SK-N-SH (cell line): ENCODE data around the gene MBNL1. TPM values are rescaled to one million over a fixed set of nuclear protein-coding genes. Genes with fewer than 3 reads are reported as not detected.

Experiments
- CHD2 ChIP-seq: fragments of 150-350 bp; IDR thresholded peaks from 2 replicates; pipeline ENCODE4 v1.6.1; 2018; ENCODE audit warnings: low read length; ENCODE audit not compliant: partially characterized antibody
- EZH2phosphoT487 ChIP-seq: fragments of 200-600 bp; sonication (generic); IDR thresholded peaks from 2 replicates; pipeline ENCODE4 v1.6.1; 2017; ENCODE audit warnings: low read depth, mixed run types, mild to moderate bottlenecking, antibody characterized with exemption, moderate library complexity, borderline replicate concordance
- FOSL2 ChIP-seq: IDR thresholded peaks from 2 replicates; pipeline ENCODE4 v1.4.0; 2012; ENCODE audit warnings: low read depth, mild to moderate bottlenecking, moderate library complexity, borderline replicate concordance
- GABPA ChIP-seq: IDR thresholded peaks from 2 replicates; pipeline ENCODE4 v1.4.0; 2012; ENCODE audit warnings: low read depth, mild to moderate bottlenecking
- GATA2 ChIP-seq: sonication (generic); formaldehyde crosslinking; IDR thresholded peaks from 2 replicates; pipeline ENCODE4 v1.5.0; 2020; ENCODE audit warnings: mild to moderate bottlenecking, missing genetic modification reagents
- JUND ChIP-seq: IDR thresholded peaks from 2 replicates; pipeline ENCODE4 v1.4.0; 2012
- MEF2A ChIP-seq: IDR thresholded peaks from 2 replicates; pipeline ENCODE4 v1.4.0; 2012; ENCODE audit warnings: low read depth, borderline replicate concordance
- NFIC ChIP-seq: IDR thresholded peaks from 2 replicates; pipeline ENCODE4 v1.4.0; 2012; ENCODE audit warnings: borderline replicate concordance
- RAD21 ChIP-seq: IDR thresholded peaks from 2 replicates; pipeline ENCODE4 v1.6.1; 2012; ENCODE audit warnings: mild to moderate bottlenecking, low read length
- RCOR1 ChIP-seq: fragments of 150-350 bp; IDR thresholded peaks from 2 replicates; pipeline ENCODE4 v1.6.1; 2017; ENCODE audit warnings: antibody characterized with exemption, low read length
- SIN3A ChIP-seq: IDR thresholded peaks from 2 replicates; pipeline ENCODE4 v1.6.1; 2012; ENCODE audit warnings: low read depth, mild to moderate bottlenecking, low read length, moderate library complexity, borderline replicate concordance
- TAF1 ChIP-seq: IDR thresholded peaks from 2 replicates; pipeline ENCODE4 v1.6.1; 2012; ENCODE audit warnings: low read depth, mild to moderate bottlenecking, low read length, moderate library complexity, borderline replicate concordance
- TCF12 ChIP-seq: IDR thresholded peaks from 2 replicates; pipeline ENCODE4 v1.4.0; 2012
- TEAD4 ChIP-seq: IDR thresholded peaks from 2 replicates; pipeline ENCODE4 v1.4.0; 2012; ENCODE audit warnings: mild to moderate bottlenecking, borderline replicate concordance; ENCODE audit not compliant: insufficient read depth
- YY1 ChIP-seq: IDR thresholded peaks from 2 replicates; pipeline ENCODE4 v1.4.0; 2012; ENCODE audit warnings: low read depth, mild to moderate bottlenecking
- polyA plus RNA-seq, 3 experiments: library from polyadenylated mRNA; depleted of rRNA; stranded (reverse); fragments of >200 nt; gene quantifications; 2 replicates each; pipeline ENCODE4 v1.2.3, GENCODE V29; 2012
- TF ChIP-seq, protein P1 (sequence below): IDR thresholded peaks from 2 replicates; pipeline ENCODE4 v1.6.1; 2012; ENCODE audit warnings: mild to moderate bottlenecking, low read depth, low read length, moderate library complexity
- TF ChIP-seq, protein P2 (sequence below): fragments of 150-350 bp; IDR thresholded peaks from 2 replicates; pipeline ENCODE4 v1.6.1; 2016; ENCODE audit warnings: mild to moderate bottlenecking, low read depth, low read length
- TF ChIP-seq, protein P3 (sequence below): fragments of 150-350 bp; IDR thresholded peaks from 2 replicates; pipeline ENCODE4 v1.6.1; 2017; ENCODE audit warnings: antibody characterized with exemption, low read length, low read depth, borderline replicate concordance
- TF ChIP-seq, protein P4 (sequence below): fragments of 200-600 bp; sonication (generic); IDR thresholded peaks from 2 replicates; pipeline ENCODE4 v1.6.1; 2017; ENCODE audit warnings: antibody characterized with exemption, mild to moderate bottlenecking, moderate library complexity

The MBNL1 gene
- polyA plus RNA-seq, 1 of the 3 experiments (the other 2 are of a cell fraction) = 44.3 TPM

DNA sequence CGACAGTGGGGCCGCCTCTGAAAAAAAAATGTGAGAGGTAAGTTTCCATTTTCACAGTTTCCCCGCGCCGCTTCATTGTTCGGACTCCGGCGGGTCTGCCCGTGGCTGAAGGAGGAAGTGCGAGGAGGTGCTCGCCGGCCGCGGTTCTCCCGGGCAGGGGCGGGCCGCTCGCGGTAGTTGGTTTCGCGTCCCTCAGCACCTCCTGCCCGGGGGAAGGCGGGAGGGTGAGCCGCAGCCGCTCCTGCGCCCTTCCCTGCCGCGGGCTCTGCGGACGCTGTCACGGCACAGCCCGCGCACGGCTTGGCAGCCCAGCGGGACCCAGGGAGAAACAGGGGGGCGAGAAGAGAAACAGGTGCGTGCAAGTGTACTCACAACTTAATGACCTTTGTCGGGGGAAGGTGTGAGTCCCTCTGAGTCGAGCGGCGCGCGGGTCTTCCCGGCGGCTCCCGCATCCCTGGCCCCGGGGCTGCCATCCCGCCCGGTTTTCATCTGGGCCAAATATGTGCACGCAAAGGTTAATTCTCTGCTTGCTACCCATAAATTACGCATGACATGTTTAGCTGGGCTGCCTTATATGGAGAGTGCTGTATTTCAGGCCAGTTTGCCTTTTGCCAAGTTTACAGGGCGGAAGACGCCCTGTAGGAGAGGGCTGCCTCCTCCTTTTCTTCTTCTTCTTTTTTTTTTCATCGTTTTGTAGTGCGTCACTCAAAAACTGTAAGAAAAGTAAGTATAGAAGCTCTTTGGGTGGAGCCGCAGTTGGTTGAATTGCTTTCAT, 514 bp downstream of the MBNL1 start (continued):
- TF ChIP-seq, protein P1, sequence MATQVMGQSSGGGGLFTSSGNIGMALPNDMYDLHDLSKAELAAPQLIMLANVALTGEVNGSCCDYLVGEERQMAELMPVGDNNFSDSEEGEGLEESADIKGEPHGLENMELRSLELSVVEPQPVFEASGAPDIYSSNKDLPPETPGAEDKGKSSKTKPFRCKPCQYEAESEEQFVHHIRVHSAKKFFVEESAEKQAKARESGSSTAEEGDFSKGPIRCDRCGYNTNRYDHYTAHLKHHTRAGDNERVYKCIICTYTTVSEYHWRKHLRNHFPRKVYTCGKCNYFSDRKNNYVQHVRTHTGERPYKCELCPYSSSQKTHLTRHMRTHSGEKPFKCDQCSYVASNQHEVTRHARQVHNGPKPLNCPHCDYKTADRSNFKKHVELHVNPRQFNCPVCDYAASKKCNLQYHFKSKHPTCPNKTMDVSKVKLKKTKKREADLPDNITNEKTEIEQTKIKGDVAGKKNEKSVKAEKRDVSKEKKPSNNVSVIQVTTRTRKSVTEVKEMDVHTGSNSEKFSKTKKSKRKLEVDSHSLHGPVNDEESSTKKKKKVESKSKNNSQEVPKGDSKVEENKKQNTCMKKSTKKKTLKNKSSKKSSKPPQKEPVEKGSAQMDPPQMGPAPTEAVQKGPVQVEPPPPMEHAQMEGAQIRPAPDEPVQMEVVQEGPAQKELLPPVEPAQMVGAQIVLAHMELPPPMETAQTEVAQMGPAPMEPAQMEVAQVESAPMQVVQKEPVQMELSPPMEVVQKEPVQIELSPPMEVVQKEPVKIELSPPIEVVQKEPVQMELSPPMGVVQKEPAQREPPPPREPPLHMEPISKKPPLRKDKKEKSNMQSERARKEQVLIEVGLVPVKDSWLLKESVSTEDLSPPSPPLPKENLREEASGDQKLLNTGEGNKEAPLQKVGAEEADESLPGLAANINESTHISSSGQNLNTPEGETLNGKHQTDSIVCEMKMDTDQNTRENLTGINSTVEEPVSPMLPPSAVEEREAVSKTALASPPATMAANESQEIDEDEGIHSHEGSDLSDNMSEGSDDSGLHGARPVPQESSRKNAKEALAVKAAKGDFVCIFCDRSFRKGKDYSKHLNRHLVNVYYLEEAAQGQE = no peak
- no peak for TF ChIP-seq JUND
- TF ChIP-seq, protein P2, sequence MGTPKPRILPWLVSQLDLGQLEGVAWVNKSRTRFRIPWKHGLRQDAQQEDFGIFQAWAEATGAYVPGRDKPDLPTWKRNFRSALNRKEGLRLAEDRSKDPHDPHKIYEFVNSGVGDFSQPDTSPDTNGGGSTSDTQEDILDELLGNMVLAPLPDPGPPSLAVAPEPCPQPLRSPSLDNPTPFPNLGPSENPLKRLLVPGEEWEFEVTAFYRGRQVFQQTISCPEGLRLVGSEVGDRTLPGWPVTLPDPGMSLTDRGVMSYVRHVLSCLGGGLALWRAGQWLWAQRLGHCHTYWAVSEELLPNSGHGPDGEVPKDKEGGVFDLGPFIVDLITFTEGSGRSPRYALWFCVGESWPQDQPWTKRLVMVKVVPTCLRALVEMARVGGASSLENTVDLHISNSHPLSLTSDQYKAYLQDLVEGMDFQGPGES = 0 out of 2 replicates have a peak, but pooled peaks have one; percentile 2
- TF ChIP-seq EZH2phosphoT487 = no peak
- no peak for TF ChIP-seq TEAD4
- TF ChIP-seq NFIC = 0 out of 2 replicates have a peak, but pooled peaks have one; percentile 51
- TF ChIP-seq FOSL2 = no peak
- no peak for TF ChIP-seq GABPA
- 0 out of 2 replicates have a peak, but pooled peaks have one; percentile 10 for TF ChIP-seq YY1
- TF ChIP-seq TCF12 = peak; percentile 40
- no peak; the same call in 1 of the 2 replicates for TF ChIP-seq RCOR1
- TF ChIP-seq, protein P3, sequence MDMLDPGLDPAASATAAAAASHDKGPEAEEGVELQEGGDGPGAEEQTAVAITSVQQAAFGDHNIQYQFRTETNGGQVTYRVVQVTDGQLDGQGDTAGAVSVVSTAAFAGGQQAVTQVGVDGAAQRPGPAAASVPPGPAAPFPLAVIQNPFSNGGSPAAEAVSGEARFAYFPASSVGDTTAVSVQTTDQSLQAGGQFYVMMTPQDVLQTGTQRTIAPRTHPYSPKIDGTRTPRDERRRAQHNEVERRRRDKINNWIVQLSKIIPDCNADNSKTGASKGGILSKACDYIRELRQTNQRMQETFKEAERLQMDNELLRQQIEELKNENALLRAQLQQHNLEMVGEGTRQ = no peak
- TF ChIP-seq GATA2 = no peak
- no peak for TF ChIP-seq MEF2A
- TF ChIP-seq CHD2 = no peak
- TF ChIP-seq, protein P4, sequence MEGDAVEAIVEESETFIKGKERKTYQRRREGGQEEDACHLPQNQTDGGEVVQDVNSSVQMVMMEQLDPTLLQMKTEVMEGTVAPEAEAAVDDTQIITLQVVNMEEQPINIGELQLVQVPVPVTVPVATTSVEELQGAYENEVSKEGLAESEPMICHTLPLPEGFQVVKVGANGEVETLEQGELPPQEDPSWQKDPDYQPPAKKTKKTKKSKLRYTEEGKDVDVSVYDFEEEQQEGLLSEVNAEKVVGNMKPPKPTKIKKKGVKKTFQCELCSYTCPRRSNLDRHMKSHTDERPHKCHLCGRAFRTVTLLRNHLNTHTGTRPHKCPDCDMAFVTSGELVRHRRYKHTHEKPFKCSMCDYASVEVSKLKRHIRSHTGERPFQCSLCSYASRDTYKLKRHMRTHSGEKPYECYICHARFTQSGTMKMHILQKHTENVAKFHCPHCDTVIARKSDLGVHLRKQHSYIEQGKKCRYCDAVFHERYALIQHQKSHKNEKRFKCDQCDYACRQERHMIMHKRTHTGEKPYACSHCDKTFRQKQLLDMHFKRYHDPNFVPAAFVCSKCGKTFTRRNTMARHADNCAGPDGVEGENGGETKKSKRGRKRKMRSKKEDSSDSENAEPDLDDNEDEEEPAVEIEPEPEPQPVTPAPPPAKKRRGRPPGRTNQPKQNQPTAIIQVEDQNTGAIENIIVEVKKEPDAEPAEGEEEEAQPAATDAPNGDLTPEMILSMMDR = no peak
- no peak for TF ChIP-seq TAF1
- TF ChIP-seq RAD21 = no peak
- TF ChIP-seq SIN3A = no peak; the same call in none of the 2 replicates
